Activated B cell treated with CpG ODN at 0.5 μM for 24 hours (primary cell): Measurements from ENCODE around the gene GPR65. TPM values are rescaled to one million over a fixed set of nuclear protein-coding genes. Genes with fewer than 3 reads are reported as not detected.

Experiments used
- ATAC-seq: fragments of 200-7000 bp; cut with Tn5 transposase; one replicate; pipeline ENCODE4 v1.10.0; 2021; ENCODE audit warnings: low read depth, mild to moderate bottlenecking, moderate library complexity
- CTCF ChIA-PET: fragments of 350-600 bp; sonication (Branson Sonifier 250); formaldehyde crosslinking; loops from one replicate; lab custom pipeline; 2021; ENCODE audit warnings: antibody characterized with exemption; lab: Charles Lee
- POLR2A ChIA-PET: fragments of 350-600 bp; sonication (Branson Sonifier 250); formaldehyde crosslinking; loops from one replicate; lab custom pipeline; 2021; ENCODE audit warnings: antibody characterized with exemption; lab: Charles Lee
- DNase-seq: peaks from one replicate; pipeline ENCODE4 v3.0.0; 2022
- H3K27ac Mint-ChIP-seq: one replicate; pipeline ENCODE4 v1.8.0; 2020; ENCODE audit warnings: mixed read lengths
- H3K27me3 Mint-ChIP-seq: one replicate; pipeline ENCODE4 v1.8.0; 2021; ENCODE audit warnings: mixed read lengths
- H3K36me3 Mint-ChIP-seq: one replicate; pipeline ENCODE4 v1.8.0; 2021; ENCODE audit warnings: low read depth, mixed read lengths
- H3K4me1 Mint-ChIP-seq: one replicate; pipeline ENCODE4 v1.8.0; 2021; ENCODE audit warnings: mixed read lengths
- H3K4me3 Mint-ChIP-seq: one replicate; pipeline ENCODE4 v1.8.0; 2020; ENCODE audit warnings: mild to moderate bottlenecking, mixed read lengths
- H3K9me3 Mint-ChIP-seq: one replicate; pipeline ENCODE4 v1.8.0; 2020; ENCODE audit warnings: mixed read lengths
- intact Hi-C: fragments of 100-400 bp; cut with micrococcal nuclease; formaldehyde crosslinking; loops from one replicate; pipeline ENCODE4 v1.15.1; 2024
- total RNA-seq: library from RNA; stranded (reverse); gene quantifications from 2 replicates; pipeline ENCODE4 v1.2.3, GENCODE V29; 2022
- TF ChIP-seq, protein P1 (sequence below): fragments of 200-600 bp; IDR thresholded peaks from one replicate; pipeline ENCODE4 v1.8.0; 2022; ENCODE audit warnings: antibody characterized with exemption, mild to moderate bottlenecking

Gene GPR65
- total RNA-seq, 1 donor from 2014 or later, result 14.7 TPM

DNA sequence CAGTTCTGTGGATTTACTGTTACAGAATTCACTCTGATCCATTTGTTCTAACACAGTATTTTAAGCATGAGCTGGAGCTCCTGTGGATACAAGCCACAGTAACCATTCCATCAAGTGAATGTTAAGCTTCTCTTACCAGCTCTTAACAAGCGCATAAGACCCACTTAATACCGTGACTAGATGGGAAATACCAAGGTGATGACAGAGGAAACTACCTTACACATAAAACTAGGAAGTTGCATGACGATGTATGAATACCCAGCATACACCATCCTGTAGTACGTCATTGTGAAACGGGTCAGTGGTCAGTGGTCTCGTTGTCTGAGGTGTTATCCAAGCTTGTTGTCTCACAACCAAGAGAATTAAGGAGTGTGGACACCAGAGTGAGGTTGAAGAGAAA, 10.0 kb upstream of the GPR65 start:
- Mint-ChIP-seq H3K4me1 (peaks cover 53% of the 10 kb centered on the region), H3K27ac (peak overlapping the region; percentile 99), H3K36me3 (peaks cover 4% of the 10 kb centered on the region), H3K4me3 (peak overlapping the region; percentile 11), H3K9me3 (peaks cover 2% of the 10 kb centered on the region), H3K27me3 (no peaks in the 10 kb centered on the region)
- ChIA-PET POLR2A (interaction anchor here (0.6 to 5.1 kb wide), 4 partner anchors 11 to 214 kb away, joined by 3 to 131 read pairs (median 4); partner anchors contain the start of gene GPR65), CTCF (interaction anchor here (1.4 to 3.0 kb wide), 2 partner anchors 11 to 19 kb away, joined by 5 to 12 read pairs; partner anchors contain the start of gene GPR65)
- TF ChIP-seq, protein P1, sequence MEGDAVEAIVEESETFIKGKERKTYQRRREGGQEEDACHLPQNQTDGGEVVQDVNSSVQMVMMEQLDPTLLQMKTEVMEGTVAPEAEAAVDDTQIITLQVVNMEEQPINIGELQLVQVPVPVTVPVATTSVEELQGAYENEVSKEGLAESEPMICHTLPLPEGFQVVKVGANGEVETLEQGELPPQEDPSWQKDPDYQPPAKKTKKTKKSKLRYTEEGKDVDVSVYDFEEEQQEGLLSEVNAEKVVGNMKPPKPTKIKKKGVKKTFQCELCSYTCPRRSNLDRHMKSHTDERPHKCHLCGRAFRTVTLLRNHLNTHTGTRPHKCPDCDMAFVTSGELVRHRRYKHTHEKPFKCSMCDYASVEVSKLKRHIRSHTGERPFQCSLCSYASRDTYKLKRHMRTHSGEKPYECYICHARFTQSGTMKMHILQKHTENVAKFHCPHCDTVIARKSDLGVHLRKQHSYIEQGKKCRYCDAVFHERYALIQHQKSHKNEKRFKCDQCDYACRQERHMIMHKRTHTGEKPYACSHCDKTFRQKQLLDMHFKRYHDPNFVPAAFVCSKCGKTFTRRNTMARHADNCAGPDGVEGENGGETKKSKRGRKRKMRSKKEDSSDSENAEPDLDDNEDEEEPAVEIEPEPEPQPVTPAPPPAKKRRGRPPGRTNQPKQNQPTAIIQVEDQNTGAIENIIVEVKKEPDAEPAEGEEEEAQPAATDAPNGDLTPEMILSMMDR, result no peak
- DNase-seq (no peak), ATAC-seq (peak; percentile 10)
- intact Hi-C loops, result loop anchor here (5.0 kb wide), 4 partner anchors 43 to 1727 kb away; partner anchors contain the start of genes EML5 and ZC3H14

DNA sequence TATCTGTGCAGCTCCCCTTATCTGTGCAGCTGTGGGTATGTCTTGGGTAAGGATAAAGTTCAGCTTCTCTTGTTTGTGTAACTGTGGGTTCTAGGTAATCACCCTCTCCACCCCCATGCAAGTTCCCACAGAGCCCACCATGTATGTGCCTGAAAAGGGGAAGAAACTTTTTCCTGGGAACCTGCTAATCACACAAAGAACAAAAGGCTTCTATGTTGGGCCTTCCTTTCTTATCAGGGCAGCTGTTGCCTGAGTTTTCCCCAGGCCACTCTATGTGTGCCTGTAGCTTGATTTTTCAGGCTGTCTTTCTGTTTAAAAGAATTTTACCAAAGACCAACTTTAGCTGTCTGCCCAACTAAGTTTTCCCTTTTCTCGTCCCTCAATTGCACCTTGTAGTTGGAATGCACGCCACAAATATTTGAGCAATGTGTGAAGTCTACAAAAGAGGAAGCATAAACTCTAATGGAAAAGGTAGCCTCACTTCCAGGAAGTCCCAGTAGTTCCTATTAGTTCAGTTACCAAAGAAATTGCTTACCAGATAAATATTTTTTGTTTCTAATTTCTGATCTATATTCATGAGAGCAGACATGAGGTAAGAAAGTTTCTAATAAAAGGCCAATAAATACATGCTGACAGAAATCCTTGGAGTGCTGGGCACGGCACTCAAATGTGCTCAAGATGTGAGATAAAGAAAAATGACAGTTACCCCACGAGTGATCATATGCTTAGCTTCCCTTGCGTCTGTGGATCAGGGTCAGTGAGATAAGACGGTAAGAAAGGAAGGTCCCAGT, 9.2 kb upstream of the GPR65 start:
- intact Hi-C loops, result no loop called here
- Mint-ChIP-seq H3K27me3 (no peaks in the 10 kb centered on the region), H3K4me1 (peaks cover 53% of the 10 kb centered on the region), H3K36me3 (peaks cover 4% of the 10 kb centered on the region), H3K9me3 (peaks cover 2% of the 10 kb centered on the region), H3K4me3 (no peak overlapping the region), H3K27ac (peak overlapping the region; percentile 99)
- TF ChIP-seq, protein P1, result no peak
- ATAC-seq, result no peak
- POLR2A ChIA-PET, result interaction anchor here (1.4 to 5.1 kb wide), 3 partner anchors 10 to 50 kb away, joined by 4 to 131 read pairs (median 5); partner anchors contain the start of gene GPR65
- no peak for DNase-seq
- CTCF ChIA-PET, result interaction anchor here (1.4 kb wide), 1 partner anchor 18 kb away, joined by 5 read pairs; no protein-coding TSS in a partner anchor

DNA sequence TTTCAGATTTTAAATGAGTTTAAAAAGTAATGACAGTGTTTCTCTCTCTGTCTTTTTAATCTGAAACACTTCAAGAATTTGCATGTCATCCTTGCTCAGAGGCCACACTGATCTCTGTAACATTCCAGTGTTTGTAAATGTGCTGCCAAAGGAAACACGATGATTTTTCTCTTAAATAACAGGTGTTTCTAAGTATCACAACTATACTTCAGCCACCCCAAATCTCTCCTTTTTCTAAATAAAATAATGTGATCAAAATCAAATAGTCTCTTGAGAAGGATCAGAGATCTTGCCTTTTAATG, 8.7 kb upstream of the GPR65 start:
- H3K36me3 Mint-ChIP-seq, result peaks cover 4% of the 10 kb centered on the region
- intact Hi-C loops, result no loop called here
- H3K4me1 Mint-ChIP-seq, result peaks cover 53% of the 10 kb centered on the region
- ChIA-PET CTCF (interaction anchor here (1.4 kb wide), 1 partner anchor 18 kb away, joined by 5 read pairs; no protein-coding TSS in a partner anchor), POLR2A (interaction anchor here (5.1 kb wide), 1 partner anchor 9 kb away, joined by 131 read pairs; the partner anchor contains the start of gene GPR65)
- H3K9me3 Mint-ChIP-seq, result peaks cover 2% of the 10 kb centered on the region
- no peak overlapping the region for H3K4me3 Mint-ChIP-seq
- H3K27ac Mint-ChIP-seq, result peak overlapping the region; percentile 10
- DNase-seq (no peak), ATAC-seq (no peak)
- no peaks in the 10 kb centered on the region for H3K27me3 Mint-ChIP-seq
- TF ChIP-seq, protein P1, result no peak

DNA sequence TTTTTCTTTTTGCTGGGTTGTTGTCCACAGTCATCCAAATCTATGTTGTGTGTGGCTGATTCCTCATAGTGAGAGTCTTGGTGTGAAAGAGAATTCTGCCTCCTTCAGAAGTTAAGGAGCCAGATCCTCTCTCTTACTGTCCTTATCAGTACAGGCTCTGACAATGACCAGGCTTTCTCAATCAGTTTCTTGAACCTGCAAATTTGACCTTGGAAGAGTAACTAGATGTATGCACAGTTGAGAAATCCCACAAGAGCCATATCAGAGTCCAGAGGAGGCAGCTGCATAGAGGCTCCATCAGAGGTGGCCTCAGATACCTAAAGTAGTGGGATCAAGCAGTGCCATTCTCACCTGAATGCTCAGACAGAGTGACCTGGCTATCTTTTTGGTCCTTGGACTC, 6.5 kb upstream of the GPR65 start:
- intact Hi-C loops, result no loop called here
- H3K36me3 Mint-ChIP-seq, result no peaks in the 10 kb centered on the region
- peaks cover 2% of the 10 kb centered on the region for H3K9me3 Mint-ChIP-seq
- no peak for ATAC-seq
- CTCF ChIA-PET, result no interaction called here
- no peak overlapping the region for H3K27ac Mint-ChIP-seq
- H3K4me1 Mint-ChIP-seq, result peaks cover 53% of the 10 kb centered on the region
- H3K27me3 Mint-ChIP-seq, result no peaks in the 10 kb centered on the region
- no peak overlapping the region for H3K4me3 Mint-ChIP-seq
- TF ChIP-seq, protein P1, result no peak
- POLR2A ChIA-PET, result no interaction called here
- no peak for DNase-seq

DNA sequence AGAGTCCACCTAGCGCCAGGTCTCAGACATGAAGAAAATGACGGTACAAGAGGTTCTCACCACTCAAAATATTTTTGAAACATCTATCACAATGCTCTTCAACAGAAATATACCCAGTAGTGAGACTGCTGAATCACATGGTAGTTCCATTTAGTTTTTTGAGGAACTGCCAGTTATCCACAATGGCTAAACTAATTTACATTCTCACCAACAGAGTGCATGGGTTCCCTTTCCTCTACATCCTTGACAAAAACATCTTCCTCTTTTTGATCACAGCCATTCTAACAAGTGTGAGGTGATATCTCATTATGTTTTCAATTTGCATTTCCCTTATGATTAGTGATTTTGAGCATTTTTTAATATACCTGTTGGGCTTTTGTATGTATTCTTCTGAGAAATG, 5.7 kb upstream of the GPR65 start:
- ATAC-seq (no peak), DNase-seq (no peak)
- ChIA-PET CTCF (no interaction called here), POLR2A (no interaction called here)
- Mint-ChIP-seq H3K4me3 (no peak overlapping the region), H3K9me3 (peaks cover 2% of the 10 kb centered on the region), H3K4me1 (peaks cover 50% of the 10 kb centered on the region), H3K27ac (no peak overlapping the region), H3K36me3 (no peaks in the 10 kb centered on the region), H3K27me3 (no peaks in the 10 kb centered on the region)
- TF ChIP-seq, protein P1, result no peak
- intact Hi-C loops, result no loop called here
